Hepatic stellate cell (primary cell): ENCODE measurements around the gene CFTR.

Experiments
- DNase-seq: peaks from one replicate; pipeline ENCODE4 v3.0.0; 2011; ENCODE audit warnings: low spot score

Gene CFTR

GRCh38 chr7:117588352-117588794 is 108.5 kb downstream of the CFTR start:
- no peak for DNase-seq

DNA sequence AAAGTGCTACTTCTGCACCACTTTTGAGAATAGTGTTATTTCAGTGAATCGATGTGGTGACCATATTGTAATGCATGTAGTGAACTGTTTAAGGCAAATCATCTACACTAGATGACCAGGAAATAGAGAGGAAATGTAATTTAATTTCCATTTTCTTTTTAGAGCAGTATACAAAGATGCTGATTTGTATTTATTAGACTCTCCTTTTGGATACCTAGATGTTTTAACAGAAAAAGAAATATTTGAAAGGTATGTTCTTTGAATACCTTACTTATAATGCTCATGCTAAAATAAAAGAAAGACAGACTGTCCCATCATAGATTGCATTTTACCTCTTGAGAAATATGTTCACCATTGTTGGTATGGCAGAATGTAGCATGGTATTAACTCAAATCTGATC is 110.4 kb downstream of the CFTR start:
- DNase-seq, result no peak

GRCh38 chr7:117592011-117592635 is 112.3 kb downstream of the CFTR start:
- DNase-seq, result no peak

- no peak for DNase-seq
Measured at GRCh38 chr7:117596134-117596533, 116.3 kb downstream of the CFTR start.

- DNase-seq, result no peak
Measured at GRCh38 chr7:117597755-117598154, 117.9 kb downstream of the CFTR start.

DNA sequence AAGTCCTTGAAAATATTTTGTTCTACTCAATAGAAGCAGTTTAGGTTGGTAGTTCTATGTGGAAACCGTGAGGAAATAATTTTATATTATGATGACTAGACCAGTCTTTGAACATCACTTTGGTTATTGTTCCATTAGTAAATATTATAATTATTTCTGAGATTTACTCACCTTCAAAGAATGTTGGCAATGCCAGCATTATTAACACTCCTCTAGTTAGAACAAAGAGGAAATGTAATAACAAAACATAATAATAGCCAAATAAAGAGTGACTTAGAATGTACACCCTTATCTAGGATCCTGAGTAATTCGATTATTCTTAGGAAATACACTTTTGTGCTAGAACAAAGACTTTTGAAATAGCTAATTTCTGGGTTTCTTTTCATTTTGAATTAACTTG is 121.1 kb downstream of the CFTR start:
- no peak for DNase-seq

DNA sequence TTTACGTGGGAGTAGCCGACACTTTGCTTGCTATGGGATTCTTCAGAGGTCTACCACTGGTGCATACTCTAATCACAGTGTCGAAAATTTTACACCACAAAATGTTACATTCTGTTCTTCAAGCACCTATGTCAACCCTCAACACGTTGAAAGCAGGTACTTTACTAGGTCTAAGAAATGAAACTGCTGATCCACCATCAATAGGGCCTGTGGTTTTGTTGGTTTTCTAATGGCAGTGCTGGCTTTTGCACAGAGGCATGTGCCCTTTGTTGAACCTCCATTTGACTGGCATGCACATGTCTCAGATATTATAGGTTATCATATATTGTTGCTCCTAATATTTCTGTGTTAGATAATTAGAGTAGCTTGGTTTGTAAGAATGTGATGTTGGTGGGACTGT is 123.8 kb downstream of the CFTR start:
- DNase-seq, result no peak

DNA sequence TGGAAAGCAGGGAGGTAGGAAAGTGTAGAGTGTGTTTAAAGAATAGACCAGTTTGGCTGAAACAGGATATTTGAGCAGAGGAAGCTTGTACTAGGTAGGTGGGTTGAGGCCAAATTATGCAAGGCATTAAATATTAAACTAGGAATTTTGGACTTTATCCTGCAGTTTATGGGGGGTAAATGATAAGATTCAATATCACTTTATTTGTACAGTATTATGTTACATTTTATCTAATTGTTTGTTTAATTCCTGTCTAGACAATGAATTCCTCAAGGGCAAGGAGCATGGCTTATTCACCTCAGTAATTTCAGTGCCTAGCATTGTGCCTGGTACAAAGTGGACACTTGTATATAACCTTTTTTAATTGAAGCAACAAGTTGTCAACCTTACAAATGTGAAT is 125.9 kb downstream of the CFTR start:
- DNase-seq, result no peak

DNA sequence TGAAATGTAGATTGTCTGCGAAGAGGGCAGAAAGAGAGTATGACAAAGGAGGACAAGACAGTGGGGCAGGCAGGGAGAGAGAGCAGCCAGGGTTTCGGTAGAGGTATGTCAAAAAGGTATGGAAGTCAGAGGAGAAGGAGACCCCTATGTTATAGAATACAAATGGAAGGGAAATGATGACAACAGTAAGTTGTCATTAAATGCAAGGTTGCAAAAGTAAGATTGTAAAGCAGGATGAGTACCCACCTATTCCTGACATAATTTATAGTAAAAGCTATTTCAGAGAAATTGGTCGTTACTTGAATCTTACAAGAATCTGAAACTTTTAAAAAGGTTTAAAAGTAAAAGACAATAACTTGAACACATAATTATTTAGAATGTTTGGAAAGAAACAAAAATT is 126.3 kb downstream of the CFTR start:
- DNase-seq, result no peak

GRCh38 chr7:117610396-117610795 is 130.6 kb downstream of the CFTR start:
- no peak for DNase-seq

DNA sequence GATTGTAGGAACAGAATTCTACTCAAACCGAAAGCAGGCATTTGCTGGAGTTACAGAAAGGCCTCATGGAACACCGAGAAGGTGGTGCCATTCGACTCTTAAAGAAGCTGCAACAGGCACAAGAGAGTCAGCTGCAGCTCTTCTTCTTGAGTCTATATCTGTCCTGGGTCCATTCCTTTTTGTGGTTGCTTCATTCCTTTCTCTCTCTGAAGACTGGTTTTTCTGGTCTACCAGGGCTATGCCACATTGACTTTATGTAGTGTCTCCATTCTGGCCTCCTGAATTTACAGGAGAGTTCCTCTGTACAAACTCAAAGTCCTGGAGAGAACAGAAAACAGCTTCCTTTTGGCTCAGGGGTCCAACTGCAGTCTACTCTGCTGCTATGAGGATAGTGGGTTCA is 132.8 kb downstream of the CFTR start:
- no peak for DNase-seq

DNA sequence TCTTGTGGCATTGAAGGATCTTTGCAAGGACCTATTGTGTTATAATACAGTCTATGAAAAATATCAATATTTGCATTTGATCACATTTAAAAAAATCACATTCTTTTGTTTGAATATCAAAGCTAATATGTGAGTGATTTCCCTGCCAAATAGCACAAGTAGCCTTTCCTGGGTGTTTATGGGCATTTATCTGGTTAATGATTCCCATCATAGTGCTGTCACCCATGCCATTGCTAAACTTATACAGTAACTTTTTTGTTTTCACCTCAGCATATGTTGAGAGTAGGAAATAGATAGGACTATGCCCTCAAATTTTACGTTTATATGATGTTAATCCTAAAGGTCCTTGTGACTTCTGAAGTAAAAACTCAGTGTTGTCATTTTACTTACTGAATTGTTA is 136.9 kb downstream of the CFTR start:
- no peak for DNase-seq

DNA sequence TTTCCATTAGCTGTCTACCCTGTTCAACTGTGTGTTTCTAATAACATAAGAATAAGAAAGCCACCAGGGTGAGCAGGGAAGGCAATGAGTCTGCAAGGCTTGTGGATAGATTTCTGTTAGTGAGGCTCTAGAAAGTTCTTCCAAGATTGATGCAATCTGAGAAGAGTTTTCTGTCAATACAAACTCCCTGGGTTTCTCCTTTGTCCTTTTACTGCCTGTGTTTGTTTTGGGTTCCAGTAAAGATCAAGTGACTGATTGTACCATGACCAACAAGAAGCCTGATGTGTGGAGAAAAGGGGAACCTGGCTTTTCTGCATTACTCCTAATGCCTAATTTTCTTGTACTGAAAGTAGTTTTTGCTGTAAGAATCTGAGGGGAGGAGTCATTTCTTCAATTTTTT is 139.9 kb downstream of the CFTR start:
- DNase-seq, result no peak

GRCh38 chr7:117621075-117621618 is 141.3 kb downstream of the CFTR start:
- DNase-seq, result no peak

GRCh38 chr7:117623606-117624005 is 143.8 kb downstream of the CFTR start:
- DNase-seq, result no peak

DNA sequence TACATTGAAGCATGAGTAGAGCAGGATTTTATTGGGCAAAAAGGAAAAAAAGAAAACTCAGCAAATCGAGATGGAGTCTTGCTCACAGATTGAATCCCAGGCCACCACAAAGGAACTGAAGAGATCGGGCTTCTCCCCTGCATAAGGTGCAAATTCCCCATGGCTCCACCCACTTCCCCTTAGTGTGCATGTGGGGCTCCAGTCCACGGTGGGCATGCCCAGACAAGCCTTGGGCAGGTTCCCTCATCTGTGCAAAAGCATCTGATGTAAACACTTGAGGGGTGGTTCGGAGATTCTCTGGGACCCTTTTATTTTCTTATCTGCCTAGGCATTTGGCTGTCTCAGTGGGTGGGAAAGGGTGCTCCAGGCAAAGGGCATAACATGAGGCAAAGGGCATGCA is 150.7 kb downstream of the CFTR start:
- no peak for DNase-seq

DNA sequence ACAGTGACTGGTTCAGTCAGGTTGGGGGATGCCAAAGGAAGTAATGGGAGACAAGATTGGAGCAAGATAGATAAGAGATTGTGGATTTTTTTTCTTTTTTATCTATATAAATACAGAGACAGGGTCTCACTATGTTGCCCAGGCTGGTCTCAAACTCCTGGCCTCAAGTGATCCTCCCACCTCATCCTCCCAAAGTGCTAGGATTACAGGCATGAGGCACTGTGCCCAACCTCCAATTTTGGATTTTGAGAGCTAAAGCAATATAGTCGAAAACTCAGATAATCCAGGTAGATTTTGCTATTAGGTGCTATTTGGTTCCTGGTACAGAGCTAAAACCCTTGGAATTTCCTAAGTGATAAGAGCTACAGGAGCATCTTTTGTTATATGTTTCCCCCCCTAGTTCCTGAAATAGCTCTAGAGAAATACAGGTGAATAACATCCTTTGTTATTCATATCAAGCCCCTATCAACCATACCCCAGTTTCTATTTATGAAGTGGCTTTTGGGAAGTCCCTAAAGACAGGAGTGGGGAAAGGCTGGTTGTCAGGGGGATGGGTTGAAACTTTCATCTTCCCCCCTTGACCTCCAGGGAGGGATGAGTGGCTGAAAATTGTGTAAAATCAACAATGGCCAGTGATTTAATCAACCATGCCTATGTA is 151.2 kb downstream of the CFTR start:
- DNase-seq, result no peak

GRCh38 chr7:117631652-117632051 is 151.8 kb downstream of the CFTR start:
- DNase-seq, result no peak

- no peak for DNase-seq
Measured at GRCh38 chr7:117637937-117638336, 158.1 kb downstream of the CFTR start.

DNA sequence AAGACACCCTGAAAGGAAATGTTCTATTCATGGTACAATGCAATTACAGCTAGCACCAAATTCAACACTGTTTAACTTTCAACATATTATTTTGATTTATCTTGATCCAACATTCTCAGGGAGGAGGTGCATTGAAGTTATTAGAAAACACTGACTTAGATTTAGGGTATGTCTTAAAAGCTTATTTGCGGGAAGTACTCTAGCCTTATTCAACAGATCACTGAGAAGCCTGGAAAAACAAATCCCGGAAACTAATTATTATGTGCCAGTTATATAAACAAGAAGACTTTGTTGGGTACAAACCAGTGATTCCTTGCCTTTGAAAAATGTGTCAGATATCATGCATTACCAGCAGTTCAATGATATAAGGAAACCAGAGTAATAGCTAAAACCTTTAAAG is 160.1 kb downstream of the CFTR start:
- no peak for DNase-seq

GRCh38 chr7:117640465-117640864 is 160.6 kb downstream of the CFTR start:
- no peak for DNase-seq

DNA sequence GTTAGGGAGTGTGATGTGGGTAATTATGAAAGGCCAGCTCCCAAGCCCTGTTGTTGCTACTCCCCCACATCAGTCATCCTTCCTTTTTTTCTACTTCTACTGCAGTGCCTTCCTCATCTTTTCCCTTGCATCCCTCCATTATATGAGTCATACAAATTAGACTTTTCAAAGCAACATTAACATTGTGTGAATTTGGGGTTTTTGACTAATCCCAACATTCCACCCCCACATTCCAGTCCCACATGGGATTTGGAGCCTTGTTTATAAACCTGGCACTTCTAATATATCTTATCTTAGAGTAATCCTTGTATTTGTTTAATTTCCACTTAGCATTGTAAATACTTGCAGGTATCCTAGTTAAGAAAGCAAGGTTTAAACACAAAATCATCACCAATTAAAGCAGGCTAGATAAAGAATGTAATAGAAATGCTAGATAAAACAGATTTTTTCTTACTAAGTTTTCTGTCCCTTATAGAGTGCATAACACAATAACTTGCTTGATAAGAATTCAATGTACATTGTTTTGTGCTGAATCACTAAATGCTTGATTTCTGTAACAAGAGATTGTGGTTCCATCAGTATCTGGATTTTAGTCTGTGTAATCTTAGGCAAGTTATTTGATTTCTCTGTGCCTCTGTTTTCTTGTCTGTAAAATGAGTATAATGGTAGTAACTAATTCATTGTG is 165.8 kb downstream of the CFTR start:
- DNase-seq, result no peak

- no peak for DNase-seq
Measured at GRCh38 chr7:117648203-117648866, 168.5 kb downstream of the CFTR start.
